ENCODE measurements around the gene DLGAP4.

- TF ChIP-seq CTCF (IDR thresholded peaks at IDR 0.05; ENCODE audit: low read depth, low read length, poor library complexity, severe bottlenecking) (no peak), EZH2phosphoT487 (IDR thresholded peaks at IDR 0.05; ENCODE audit: borderline replicate concordance, low read length) (no peak)
Measured at GRCh38 chr20:36281785-36282380, 24.3 kb upstream of the DLGAP4 start.

All from DOHH2 (cell line).